Erythroblast (primary cell): ENCODE data around the gene PTPRT.

Experiments used
- GATA1 ChIP-seq: IDR thresholded peaks from 2 replicates; pipeline ENCODE4 v1.6.1; 2011; ENCODE audit warnings: low read depth, mild to moderate bottlenecking, control low read depth, low read length, moderate library complexity
- POLR2A ChIP-seq: IDR thresholded peaks from 2 replicates; pipeline ENCODE4 v1.6.1; 2011; ENCODE audit warnings: mild to moderate bottlenecking, low read length

DNA sequence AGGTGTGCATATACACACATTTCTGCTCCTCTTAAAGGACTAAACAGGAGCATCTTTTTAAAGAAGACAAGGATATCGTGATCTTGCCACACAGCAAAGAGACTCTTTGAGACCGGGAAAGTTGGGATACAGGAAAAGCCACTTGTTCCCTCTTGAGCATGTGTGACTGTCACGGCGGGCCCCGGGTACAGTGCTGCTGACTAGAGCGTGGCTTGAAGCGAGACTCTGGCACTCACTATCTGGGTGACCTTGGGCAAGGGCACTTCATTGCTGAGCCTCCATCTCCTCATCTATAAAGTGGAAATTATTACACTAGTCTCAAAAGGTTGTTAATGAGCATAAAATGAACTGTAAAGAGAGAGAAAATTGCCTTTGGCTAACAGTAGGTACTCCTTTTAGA is 713.9 kb downstream of the PTPRT start:
- no peak for TF ChIP-seq POLR2A
- TF ChIP-seq GATA1: no peak
